Peyer's patch (tissue), 4 donors: ENCODE data around the gene WDR59. TPM values are rescaled to one million over a fixed set of nuclear protein-coding genes. Genes with fewer than 3 reads are reported as not detected.

Source experiments
- DNase-seq, 3 donors: peaks; one replicate each; pipeline ENCODE4 v3.0.0-alpha.2; 2017 to 2019
- H3K27ac ChIP-seq, 4 donors: fragments of 200-600 bp; sonication (generic); one replicate each; pipeline ENCODE4 v1.5.1; 2016 to 2019
- H3K27me3 ChIP-seq, 2 donors: fragments of 200-600 bp; sonication (generic); one replicate each; pipeline ENCODE4 v1.5.1; 2019
- H3K36me3 ChIP-seq, 3 donors: fragments of 200-600 bp; sonication (generic); one replicate each; pipeline ENCODE4 v1.5.1; 2016 to 2019
- H3K4me1 ChIP-seq, 4 donors: fragments of 200-600 bp; sonication (generic); one replicate each; pipeline ENCODE4 v1.5.1; 2016 to 2019
- H3K4me3 ChIP-seq, 4 donors: fragments of 200-600 bp; sonication (generic); 1 replicate in 3 of 4; 2 replicates in 1 of 4; pipeline ENCODE4 v1.5.1; 2016 to 2019; ENCODE audit warnings: mild to moderate bottlenecking in 1 of 4
- H3K9me3 ChIP-seq, 4 donors: fragments of 200-600 bp; sonication (generic); one replicate each; pipeline ENCODE4 v1.5.1; 2016 to 2019; ENCODE audit warnings: mild to moderate bottlenecking in 1 of 4
- CTCF ChIP-seq, 6 experiments: fragments of 450-650 bp in 4 of 6; fragments of 200-600 bp in 2 of 6; sonication (generic) in 1 of 6; IDR thresholded peaks; one replicate each; pipeline ENCODE4 v1.5.1; 2017 to 2019; ENCODE audit warnings: antibody characterized with exemption in 6 of 6, mild to moderate bottlenecking in 3 of 6, moderate library complexity in 1 of 6
- POLR2A ChIP-seq, 2 donors: fragments of 450-650 bp; IDR thresholded peaks; one replicate each; pipeline ENCODE4 v1.5.1; 2017; ENCODE audit warnings: antibody characterized with exemption in 2 of 2, mild to moderate bottlenecking in 2 of 2, moderate library complexity in 2 of 2
- total RNA-seq, 4 donors: library from RNA; depleted of rRNA; stranded (reverse); fragments of >200 nt; gene quantifications; one replicate each; pipeline ENCODE4 v1.1.0, GENCODE V29; 2016

The WDR59 gene, protein sequence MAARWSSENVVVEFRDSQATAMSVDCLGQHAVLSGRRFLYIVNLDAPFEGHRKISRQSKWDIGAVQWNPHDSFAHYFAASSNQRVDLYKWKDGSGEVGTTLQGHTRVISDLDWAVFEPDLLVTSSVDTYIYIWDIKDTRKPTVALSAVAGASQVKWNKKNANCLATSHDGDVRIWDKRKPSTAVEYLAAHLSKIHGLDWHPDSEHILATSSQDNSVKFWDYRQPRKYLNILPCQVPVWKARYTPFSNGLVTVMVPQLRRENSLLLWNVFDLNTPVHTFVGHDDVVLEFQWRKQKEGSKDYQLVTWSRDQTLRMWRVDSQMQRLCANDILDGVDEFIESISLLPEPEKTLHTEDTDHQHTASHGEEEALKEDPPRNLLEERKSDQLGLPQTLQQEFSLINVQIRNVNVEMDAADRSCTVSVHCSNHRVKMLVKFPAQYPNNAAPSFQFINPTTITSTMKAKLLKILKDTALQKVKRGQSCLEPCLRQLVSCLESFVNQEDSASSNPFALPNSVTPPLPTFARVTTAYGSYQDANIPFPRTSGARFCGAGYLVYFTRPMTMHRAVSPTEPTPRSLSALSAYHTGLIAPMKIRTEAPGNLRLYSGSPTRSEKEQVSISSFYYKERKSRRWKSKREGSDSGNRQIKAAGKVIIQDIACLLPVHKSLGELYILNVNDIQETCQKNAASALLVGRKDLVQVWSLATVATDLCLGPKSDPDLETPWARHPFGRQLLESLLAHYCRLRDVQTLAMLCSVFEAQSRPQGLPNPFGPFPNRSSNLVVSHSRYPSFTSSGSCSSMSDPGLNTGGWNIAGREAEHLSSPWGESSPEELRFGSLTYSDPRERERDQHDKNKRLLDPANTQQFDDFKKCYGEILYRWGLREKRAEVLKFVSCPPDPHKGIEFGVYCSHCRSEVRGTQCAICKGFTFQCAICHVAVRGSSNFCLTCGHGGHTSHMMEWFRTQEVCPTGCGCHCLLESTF
- 100 to 1,000 TPM in 2 of 4 donors, 10 to 100 TPM in 2; 32.9 to 127 (median 102) TPM for total RNA-seq

GRCh38 chr16:74984529-74985296 lies at the start of gene WDR59:
Gene WDR59, minus strand, starts transcription at chr16:74985123. Its CDS starts 106 bp downstream, at chr16:74985017.
- Histone ChIP-seq H3K4me1 (no peaks in the 10 kb centered on the region), H3K4me3 (peak within 1 kb of the TSS; percentile 83 to 98 (median 92)), H3K27ac (peak within 1 kb of the TSS; percentile 74 to 83 (median 78)), H3K36me3 (no peaks in the 10 kb centered on the region), H3K9me3 (no peaks in the 10 kb centered on the region), H3K27me3 (no peaks in the 10 kb centered on the region)
- TF ChIP-seq POLR2A (IDR thresholded peaks at IDR 0.05), result peak in 1 of 2 donors; percentile 56
- no peak for TF ChIP-seq CTCF (IDR thresholded peaks at IDR 0.05)
- DNase-seq, result peak; percentile 98 to 100 (median 100)

- Histone ChIP-seq H3K27me3 (no peaks in the 10 kb centered on the region), H3K4me3 (no peak overlapping the region), H3K36me3 (no peaks in the 10 kb centered on the region), H3K27ac (no peak overlapping the region), H3K4me1 (no peaks in the 10 kb centered on the region), H3K9me3 (no peaks in the 10 kb centered on the region)
- no peak for DNase-seq
- TF ChIP-seq CTCF (IDR thresholded peaks at IDR 0.05) (no peak), POLR2A (IDR thresholded peaks at IDR 0.05) (no peak)
Measured at GRCh38 chr16:75032655-75033054, 47.7 kb upstream of the WDR59 start.

DNA sequence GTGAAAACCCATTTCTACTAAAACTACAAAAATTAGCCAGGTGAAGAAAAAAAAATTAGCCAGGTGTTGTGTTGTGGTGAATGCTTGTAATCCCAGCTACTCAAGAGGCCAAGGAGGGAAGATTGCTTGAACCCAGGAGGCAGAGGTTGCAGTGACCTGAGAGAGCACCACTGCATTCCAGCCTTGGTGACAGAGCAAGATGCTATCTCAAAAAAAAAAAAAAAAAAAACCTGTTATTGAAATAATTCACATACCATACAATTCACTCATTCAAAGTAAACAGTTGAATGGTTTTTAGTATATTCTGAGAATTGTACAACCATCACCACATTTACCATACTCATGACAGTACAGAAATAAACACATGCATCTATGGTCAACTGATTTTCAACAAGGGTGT lies 44.9 kb upstream of the WDR59 start:
- Histone ChIP-seq H3K27ac (no peak overlapping the region), H3K9me3 (no peaks in the 10 kb centered on the region), H3K4me3 (no peak overlapping the region), H3K27me3 (no peaks in the 10 kb centered on the region), H3K4me1 (peaks cover 0 to 2% (median 0%) of the 10 kb centered on the region in 4 donors), H3K36me3 (no peaks in the 10 kb centered on the region)
- DNase-seq, result no peak
- TF ChIP-seq CTCF (IDR thresholded peaks at IDR 0.05) (no peak), POLR2A (IDR thresholded peaks at IDR 0.05) (no peak)

DNA sequence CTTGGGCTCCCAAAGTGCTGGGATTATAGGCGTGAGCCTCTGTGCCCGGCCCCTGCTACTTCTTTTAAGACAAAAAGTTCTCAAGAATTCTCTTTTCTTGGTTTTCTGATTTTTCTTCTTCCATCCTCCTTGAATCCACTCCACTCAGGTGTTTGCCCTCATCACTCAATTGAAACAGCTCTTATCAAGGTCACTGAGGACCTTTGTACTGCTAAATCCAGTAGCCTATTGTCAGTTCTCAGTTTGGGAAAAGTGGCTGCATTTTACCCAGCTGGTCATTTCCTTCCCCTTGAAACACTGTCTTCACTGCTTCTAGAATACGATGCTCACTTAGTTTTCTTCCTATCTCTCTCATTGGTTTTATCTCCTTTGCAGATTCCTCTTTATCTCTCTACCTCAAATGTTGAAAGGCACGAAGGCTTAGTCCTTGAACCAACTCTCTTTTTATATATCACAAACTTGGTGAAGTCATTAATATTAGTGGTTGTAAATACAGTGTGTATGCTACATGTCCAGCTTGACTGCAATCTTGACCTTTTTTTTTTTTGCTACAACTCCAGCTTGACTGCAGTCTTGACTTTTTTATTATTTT lies 43.7 kb upstream of the WDR59 start:
- TF ChIP-seq CTCF (IDR thresholded peaks at IDR 0.05) (no peak), POLR2A (IDR thresholded peaks at IDR 0.05) (no peak)
- no peaks in the 10 kb centered on the region for H3K9me3 ChIP-seq

More for the DNA sequence above, 43.7 kb upstream of the WDR59 start:
- Histone ChIP-seq H3K27ac (no peak overlapping the region), H3K4me3 (no peak overlapping the region), H3K27me3 (no peaks in the 10 kb centered on the region), H3K4me1 (peaks cover 0 to 6% (median 0%) of the 10 kb centered on the region in 4 donors), H3K36me3 (no peaks in the 10 kb centered on the region)
- no peak for DNase-seq
